Measurements from ENCODE around the gene GPS2.

DNA sequence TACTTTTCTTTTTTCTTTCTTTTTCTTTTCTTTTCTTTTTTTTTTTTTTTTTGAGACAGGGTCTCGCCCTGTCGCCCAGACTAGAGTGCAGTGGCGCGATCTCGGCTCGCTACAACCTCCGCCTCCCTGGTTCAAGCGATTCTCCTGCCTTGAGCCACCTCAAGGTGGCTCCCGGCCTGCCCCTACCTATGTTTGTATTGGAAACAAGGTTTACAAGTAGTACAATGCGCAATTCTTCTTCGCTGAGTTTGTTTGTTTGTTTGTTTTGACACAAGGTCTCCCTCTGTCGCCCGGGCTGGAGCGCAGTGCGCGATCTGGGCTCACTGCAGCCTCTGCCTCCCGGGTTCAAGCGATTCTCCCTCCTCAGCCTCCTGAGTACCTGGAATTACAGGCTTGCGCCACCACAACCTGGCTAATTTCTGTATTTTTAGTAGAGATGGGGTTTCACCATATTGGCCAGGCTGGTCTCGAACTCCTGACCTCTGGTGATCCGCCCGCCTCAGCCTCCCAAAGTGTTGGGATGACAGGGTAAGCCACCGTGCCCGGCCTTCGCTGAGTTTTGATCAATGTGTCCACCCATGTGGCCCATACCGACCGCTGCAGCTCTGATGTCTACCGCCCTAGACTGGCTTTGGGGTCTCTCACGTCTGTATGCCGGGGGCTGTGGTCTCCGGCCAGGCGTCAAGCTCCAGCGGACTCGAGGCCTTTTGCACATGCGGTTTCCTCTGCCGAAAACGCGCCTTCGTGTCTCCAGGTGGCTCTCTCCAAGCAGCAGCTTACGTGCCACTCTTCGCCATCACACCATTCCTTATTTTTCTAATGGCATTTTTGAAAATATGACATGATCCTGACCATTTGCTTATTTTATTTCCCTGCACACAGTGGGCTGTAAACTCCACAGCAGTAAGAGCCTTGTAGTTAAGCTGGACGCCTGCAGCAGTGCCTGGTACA, 19.7 kb downstream of the GPS2 start:
- TF ChIP-seq CTCF (IDR thresholded peaks at IDR 0.05) (peak in 4 of 5 experiments; percentile 10 to 45 (median 28)), POLR2A (IDR thresholded peaks at IDR 0.05) (no peak), POLR2AphosphoS5 (IDR thresholded peaks at IDR 0.05) (no peak)
